Left colon (tissue), 2 donors: ENCODE measurements around the gene SLC23A2. TPM values are rescaled to one million over a fixed set of nuclear protein-coding genes. Genes with fewer than 3 reads are reported as not detected.
"Not testable (repeated sequence)": the region's sequence is repeated elsewhere in the genome, so short reads cannot be mapped to it uniquely, and the experiment has no call there.

ENCODE experiments used
- ATAC-seq: fragments of 200-7000 bp; cut with Tn5 transposase; one replicate; pipeline ENCODE4 v1.9.1; 2020; ENCODE audit warnings: mild to moderate bottlenecking, moderate library complexity
- DNase-seq, 2 donors: peaks; one replicate each; pipeline ENCODE4 v3.0.0-alpha.2; 2020
- intact Hi-C, 2 donors: fragments of 100-400 bp; cut with DNase I in 1 of 2; cut with micrococcal nuclease in 1 of 2; formaldehyde crosslinking; loops; one replicate each; pipeline versions ENCODE4 v1.11.2 to v1.14.0; 2022; cut with DNase I, micrococcal nuclease
- total RNA-seq, 2 donors: library from RNA; stranded (reverse); fragmentation: NEBNext Ultra II Directional; extraction: Animal tissue kit (Norgen Biotek cat#: 25700); gene quantifications; one replicate each; pipeline ENCODE4 v1.2.1, GENCODE V29; 2021
- donor health status: DM: no; HTN: no; CAD: no.
- donor health status: DM: yes; HTN: yes; CAD: no.

The SLC23A2 gene
- total RNA-seq, 2 donors from 2014 or later: 6.5 to 10.1 TPM

GRCh38 chr20:4894409-4894808 is 106.9 kb downstream of the SLC23A2 start:
- DNase-seq: no peak
- ATAC-seq: no peak
- intact Hi-C loops: no loop called here

- intact Hi-C loops: no loop called here
- ATAC-seq: no peak
- DNase-seq: no peak
Measured at GRCh38 chr20:4893709-4894108, 107.6 kb downstream of the SLC23A2 start.

DNA sequence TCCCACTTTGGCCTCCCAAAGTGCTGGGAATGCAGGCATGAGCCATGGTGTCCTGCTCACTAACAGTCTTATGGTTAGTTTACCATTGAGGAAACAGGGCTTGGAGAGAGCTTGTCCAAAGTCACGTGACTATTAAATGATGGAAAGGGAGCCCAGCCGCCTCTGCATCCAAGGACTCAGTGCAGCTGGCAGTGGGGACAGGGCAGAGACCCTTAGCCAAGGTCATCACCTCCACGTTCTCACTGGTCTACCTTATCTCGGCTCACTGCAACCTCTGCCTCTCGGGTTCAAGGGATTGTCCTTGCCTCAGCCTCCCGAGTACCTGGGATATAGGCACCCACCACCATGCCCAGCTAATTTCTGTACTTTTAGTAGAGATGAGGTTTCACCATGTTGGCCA is 109.3 kb downstream of the SLC23A2 start:
- ATAC-seq (no peak), DNase-seq (no peak)
- intact Hi-C loops: no loop called here

GRCh38 chr20:4891190-4891763 is 110.0 kb downstream of the SLC23A2 start:
- DNase-seq (no peak), ATAC-seq (no peak)
- intact Hi-C loops: no loop called here

DNA sequence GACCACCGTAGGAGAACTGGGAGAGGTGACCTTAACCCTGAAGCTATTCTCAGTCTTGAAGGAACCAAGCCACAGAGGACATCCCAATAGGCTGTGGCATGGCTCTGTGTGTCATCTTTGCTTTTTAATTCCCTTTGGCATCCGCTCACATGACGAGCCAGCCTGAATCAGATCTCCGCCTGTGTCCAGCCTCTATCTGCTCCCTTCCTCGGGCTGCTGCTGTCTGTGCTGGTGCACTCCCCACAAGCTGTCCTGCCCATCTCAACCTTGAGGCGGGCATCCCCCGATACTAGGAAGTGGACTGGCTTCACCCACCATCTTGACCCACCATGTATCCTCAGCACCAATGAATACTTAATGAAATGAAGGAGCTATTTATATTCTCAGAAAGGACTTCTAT is 111.9 kb downstream of the SLC23A2 start:
- DNase-seq (no peak), ATAC-seq (no peak)
- intact Hi-C loops: no loop called here

GRCh38 chr20:4887586-4887985 is 113.7 kb downstream of the SLC23A2 start:
- intact Hi-C loops: no loop called here
- ATAC-seq (no peak), DNase-seq (no peak)

DNA sequence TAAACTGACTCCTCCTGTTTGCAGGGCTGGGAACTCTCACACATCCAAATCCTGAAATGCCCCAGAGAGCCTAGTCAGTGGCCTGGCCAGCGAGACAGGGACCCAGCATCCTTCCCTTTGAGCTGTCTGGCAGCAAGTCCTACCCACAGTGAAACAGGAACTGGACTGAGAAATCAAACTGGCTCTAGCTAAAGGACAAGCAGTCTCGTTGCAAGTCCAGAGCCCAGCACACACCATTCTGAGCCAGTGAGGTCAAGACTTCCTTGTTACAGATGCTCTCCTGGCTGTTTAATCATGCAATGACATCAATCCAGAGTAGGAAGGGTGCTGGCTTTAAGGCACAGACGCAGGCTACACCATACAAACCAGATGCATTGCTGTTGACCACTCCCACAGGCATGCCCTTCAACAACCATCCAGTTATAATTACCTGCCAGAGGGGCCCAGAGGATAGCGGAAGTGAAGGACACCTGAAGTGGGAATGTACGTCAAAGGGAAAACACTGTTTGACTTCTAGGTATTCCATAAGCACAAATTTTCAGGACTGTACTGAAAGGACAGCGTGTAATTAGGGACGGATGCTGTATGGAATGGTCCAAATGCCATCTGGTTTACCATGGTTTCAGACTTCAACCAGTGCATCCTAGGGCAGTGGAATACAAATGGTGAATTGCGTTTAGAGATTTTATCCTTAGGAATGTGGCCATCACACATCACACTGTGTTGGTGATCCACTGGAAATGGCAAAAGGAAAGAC is 114.4 kb downstream of the SLC23A2 start:
- DNase-seq: no peak
- ATAC-seq: no peak
- intact Hi-C loops: no loop called here

DNA sequence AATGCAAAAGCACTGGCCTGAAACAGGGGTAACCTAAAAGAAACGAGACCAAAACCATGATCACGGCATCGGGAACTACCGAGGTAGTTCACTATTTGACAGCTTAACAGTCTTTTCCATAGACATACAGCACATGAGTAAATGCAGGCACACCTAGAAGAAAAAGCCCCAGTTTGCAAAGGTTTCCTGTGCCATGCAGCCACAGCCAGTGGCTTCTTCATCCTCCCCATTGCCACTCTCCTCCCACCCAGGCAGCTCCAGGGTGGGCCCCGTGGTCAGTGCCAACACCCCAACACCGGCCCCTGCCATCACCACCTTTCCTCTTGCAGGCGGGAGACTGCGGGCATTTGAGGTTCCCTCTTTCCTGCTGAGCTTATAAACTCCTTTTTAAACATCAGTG is 115.4 kb downstream of the SLC23A2 start:
- DNase-seq (no peak), ATAC-seq (no peak)
- intact Hi-C loops: no loop called here

DNA sequence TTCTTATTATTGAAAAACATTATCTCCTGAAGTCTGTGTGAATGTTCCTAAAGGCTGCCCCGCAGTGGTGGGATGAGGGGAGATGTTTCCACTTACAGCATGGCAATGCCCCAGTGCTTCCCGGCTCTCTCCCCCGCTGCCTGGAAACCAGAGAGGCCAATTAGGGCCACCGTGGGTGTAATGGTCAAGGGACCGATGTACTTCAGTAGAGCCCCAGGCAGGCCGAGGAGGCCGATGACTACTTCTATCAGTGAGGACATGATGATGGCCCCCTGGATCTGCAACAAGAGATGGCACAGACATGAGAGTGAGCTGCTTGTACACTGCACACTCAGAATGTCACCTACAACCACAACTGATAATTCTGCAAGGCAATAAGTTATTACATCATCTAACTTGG is 117.8 kb downstream of the SLC23A2 start:
- ATAC-seq: no peak
- intact Hi-C loops: no loop called here

GRCh38 chr20:4883051-4883450 is 118.3 kb downstream of the SLC23A2 start:
- DNase-seq: no peak
- intact Hi-C loops: no loop called here
- ATAC-seq: no peak

More for the DNA sequence above, 117.8 kb downstream of the SLC23A2 start:
- DNase-seq: no peak

- ATAC-seq (no peak), DNase-seq (no peak)
- intact Hi-C loops: no loop called here
Measured at GRCh38 chr20:4881006-4881730, 120.1 kb downstream of the SLC23A2 start.

GRCh38 chr20:4880051-4880450 is 121.3 kb downstream of the SLC23A2 start:
- ATAC-seq (no peak), DNase-seq (no peak)
- intact Hi-C loops: no loop called here

DNA sequence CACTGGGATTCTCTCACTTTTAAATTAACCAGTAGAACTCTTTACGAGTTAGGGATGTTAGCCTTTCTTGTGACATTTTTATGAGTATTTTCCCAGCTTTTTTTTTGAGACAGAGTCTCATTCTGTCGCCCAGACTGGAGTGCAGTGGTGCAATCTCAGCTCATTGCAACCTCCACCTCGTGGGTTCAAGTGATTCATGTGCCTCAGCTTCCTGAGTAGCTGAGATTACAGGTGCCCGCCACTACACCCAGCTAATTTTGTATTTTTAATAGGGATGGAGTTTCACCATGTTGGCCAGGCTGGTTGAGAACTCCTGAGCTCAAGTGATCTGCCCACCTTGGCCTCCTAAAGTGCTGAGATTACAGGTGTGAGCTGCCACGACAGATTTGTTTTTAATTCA is 123.2 kb downstream of the SLC23A2 start:
- intact Hi-C loops, DNase-seq, ATAC-seq: not testable (repeated sequence)

DNA sequence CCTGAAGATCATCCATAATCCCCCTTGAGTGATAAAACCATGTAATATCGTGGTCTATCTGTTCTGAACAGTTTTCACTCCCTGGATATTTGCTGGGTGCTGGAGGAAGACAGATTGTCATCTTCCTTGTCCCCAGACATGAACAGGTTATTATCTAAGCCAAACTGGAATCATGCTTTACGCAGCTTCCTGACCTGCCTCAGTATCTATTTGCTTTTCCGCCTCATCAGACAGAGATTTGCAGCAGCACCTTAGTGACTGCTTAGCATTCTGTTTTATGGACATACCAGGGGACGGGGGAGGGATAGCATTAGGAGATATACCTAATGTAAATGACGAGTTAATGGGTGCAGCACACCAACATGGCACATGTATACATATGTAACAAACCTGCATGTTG is 124.6 kb downstream of the SLC23A2 start:
- DNase-seq (no peak), ATAC-seq (no peak)
- intact Hi-C loops: no loop called here

GRCh38 chr20:4876301-4876700 is 125.0 kb downstream of the SLC23A2 start:
- no peak for DNase-seq
- no peak for ATAC-seq
- intact Hi-C loops: no loop called here

DNA sequence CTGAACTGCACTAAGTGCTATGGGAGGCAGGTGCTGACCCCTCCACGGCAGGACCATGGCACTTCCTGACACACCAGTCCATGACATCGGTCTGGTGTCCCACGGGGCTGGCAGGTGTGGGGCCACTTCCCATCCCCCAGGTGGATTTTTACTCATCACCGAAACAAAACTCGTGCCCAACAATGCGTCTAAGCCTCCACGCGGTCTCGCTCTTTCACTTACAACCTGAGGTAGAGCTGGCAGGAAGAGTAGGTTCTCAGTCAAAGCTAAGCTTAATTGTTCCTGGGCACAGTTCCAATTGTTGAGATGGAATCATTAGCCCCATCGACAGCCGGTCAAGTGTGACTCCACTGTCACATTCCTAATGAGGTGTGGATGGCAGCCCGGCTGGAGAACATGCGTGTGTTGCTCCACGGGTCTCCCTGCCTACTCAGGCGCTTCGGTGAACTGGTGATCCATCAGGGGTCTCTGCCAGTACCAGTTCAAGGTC is 125.7 kb downstream of the SLC23A2 start:
- ATAC-seq: no peak
- intact Hi-C loops: no loop called here
- DNase-seq: no peak

- no peak for DNase-seq
- no peak for ATAC-seq
- intact Hi-C loops: no loop called here
Measured at GRCh38 chr20:4873396-4873795, 127.9 kb downstream of the SLC23A2 start.

GRCh38 chr20:4871486-4871885 is 129.8 kb downstream of the SLC23A2 start:
- ATAC-seq: no peak
- DNase-seq: no peak
- intact Hi-C loops: no loop called here

DNA sequence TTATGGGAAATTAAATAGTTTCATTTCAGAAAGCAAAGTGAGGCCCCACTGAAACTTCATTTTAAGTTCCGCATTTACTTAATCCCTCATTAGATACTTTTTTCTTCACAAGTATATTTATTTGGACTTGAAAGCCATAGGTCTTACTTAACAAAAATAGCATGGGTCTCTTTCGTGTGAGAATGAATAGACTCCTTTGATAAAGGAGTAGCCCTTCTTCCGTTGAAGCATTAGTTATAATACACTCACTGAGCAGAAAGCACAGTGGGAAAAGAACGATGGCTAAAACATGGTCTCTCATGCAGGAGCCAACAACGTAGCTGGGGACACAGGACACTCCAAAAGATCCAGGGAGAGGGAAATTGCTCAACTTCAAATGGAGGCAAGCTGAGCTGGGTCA is 130.4 kb downstream of the SLC23A2 start:
- intact Hi-C loops: no loop called here
- no peak for DNase-seq
- ATAC-seq: no peak
